COLO668 (cell line): ENCODE data around the gene MTX1.
"Not testable (repeated sequence)": the region's sequence is repeated elsewhere in the genome, so short reads cannot be mapped to it uniquely, and the experiment has no call there.

Source experiments
- DNase-seq: peaks from one replicate; lab custom pipeline; 2025; ENCODE audit not compliant: unreplicated experiment; lab: John Stamatoyannopoulos, UW

Gene MTX1

DNA sequence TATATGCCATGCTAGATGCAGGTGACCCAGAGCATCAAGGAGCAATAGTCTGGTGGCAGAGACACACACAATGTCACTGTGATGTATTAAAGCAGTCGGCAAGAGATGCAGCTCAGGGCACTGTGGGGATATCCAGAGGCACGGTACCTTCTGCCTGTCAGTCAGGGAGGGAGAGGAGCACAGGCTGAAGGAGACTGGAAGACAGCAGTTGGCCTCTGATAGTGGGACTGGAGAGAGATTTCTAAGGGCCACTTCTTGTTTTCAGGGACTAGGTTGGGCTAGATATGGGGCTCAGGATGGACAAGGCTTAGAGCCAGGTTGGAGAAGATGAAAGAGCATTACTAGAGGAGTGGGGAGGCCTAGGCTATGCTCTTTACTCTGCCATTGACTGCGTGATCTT is 22.8 kb downstream of the MTX1 start:
- DNase-seq = not testable (repeated sequence)

DNA sequence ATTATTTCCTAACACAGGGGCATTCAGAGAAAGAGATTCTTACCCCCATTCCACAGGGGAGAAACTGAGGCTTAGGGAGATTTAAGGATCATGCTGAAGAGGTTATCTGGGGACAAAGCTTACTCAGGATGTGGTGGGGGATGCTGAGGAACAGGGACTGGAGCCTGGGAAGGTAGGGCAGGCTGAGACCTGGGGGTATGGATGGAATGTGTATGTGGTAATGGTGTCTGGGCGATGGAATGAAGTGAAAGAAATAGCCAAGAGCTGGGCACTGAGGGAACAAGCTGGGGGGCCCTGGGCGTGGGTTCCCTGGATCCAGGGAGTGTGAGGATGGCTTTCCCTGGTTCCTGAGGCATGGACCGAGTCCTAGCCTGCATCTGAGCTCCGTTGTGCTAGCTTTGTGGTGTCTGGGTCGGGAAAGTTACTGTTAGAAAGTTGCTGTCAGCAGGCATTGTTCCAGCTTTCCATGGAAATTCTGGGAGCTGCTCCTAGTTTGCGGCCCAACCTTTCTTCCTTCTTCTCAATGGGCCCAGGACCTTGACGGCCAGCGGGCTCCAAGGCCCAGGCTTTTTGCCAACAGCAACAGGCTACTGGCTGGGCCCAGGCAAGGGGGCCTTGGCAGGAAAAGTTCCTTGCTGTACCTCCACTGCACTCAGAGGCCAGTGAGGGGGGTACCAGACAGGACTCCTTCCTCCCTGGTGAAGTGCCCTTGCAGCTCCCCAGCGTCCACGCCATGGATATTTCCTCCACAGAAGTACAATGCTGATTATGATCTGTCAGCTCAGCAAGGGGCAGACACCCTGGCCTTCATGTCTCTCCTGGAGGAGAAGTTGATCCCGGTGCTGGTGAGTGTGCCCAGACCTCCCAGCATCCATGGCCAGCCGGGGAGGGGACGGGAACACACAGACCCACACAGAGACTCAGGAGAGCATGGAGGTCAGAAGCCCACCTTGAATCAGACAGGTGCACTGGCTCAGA is 23.8 kb downstream of the MTX1 start:
- not testable (repeated sequence) for DNase-seq

DNA sequence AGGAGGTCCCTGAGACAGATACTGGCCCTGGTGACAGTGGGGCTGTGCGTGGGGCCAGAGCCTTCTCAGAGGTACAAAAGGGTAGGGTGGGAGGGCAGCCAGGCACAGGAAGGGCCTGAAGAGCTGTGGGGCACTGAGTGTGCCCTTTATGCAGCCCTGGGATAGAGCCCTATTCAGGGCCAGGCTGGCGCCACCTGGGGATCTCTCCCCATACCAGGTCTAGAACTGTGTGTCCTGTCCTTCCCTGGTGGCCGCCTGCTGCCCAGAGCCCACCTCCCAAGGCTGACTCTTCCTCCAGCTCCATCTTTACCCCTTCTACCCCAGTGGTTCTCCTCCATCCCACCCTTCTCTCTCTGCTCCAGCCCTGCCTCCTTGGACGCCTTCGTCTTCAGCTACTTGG is 25.0 kb downstream of the MTX1 start:
- DNase-seq = not testable (repeated sequence)

DNA sequence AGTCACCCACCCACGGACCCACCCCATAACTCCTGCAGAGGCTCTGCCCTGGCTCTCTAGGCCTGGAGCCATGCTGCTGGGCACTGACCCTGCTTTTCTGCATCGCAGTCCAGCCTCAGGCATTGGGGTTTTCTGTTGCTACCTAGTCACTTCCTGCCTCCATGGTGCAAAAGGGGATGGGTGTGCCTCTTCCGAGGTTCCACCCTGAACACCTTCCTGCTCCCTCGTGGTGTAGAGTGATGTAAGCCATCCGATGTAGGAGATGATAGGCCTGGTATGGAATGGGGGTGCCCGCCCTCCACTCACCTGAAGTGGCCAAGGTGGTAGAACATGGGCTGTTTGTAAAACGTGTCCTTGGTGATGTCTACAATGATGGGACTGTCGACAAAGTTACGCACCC is 26.9 kb downstream of the MTX1 start:
- DNase-seq = not testable (repeated sequence)

DNA sequence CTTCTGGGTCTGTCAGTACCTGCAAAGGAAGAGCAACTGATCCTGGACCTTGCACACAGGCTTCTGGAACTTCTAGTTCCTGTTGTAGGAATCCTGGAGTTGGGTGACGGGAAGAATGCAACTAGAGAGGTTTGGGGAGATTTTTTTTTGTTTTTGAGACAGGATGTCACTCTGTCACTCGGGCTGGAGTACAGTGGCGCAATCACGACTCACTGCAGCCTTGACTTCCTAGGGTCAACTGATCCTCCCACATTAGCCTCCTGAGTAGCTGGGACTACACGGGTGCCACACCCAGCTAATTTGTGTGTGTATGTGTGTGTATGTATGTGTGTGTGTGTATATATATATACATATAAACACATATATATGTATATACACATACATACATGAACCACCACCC is 28.0 kb downstream of the MTX1 start:
- no peak for DNase-seq

DNA sequence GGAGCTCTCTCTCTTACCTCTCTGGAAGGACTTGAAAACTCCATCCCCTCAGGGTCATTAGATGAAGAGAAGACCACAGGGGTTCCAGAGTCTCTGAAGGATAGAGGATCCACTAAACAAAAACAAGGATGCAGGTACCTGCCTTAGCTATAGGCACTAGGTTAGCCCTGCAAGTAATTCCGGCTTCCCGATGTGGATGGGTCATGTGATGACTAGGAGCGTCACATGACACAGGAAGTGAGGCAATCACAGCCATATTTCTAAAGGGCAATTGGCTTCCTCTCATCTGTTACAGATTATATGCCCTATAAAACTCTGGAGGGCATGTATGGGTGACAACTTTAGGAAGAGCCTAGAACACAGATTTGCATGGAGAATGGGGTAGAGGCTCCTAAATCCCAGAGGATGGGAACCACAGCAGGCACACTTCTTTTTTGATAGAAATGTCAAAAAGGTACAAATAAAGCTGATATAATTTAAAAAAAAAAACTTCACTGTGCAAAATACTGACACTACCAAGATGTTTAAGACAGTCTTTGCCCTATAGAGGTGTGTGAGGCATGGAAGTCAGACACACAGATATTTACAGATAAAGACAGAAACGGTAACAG is 32.7 kb downstream of the MTX1 start:
- DNase-seq = peak; percentile 72

DNA sequence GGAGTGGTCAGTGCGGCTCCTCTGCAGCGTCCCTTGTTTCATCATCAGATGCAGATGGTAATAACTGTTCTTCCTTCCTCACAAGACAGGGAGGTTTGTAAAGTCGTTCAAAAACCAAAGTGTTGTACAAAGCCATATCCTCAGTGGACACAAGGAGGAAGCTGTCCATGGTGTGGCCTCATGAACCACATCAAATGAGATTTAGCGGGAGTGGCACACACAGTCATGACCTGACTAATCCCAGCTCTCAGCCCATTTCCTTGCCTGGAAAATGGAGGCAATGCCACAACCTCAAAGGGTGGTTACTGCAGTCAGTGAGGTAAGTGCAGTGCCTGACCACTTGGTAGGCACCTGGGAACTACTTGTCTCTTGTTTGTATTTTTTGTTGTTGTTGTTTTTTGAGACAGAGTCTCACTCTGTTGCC is 33.4 kb downstream of the MTX1 start:
- no peak for DNase-seq

DNA sequence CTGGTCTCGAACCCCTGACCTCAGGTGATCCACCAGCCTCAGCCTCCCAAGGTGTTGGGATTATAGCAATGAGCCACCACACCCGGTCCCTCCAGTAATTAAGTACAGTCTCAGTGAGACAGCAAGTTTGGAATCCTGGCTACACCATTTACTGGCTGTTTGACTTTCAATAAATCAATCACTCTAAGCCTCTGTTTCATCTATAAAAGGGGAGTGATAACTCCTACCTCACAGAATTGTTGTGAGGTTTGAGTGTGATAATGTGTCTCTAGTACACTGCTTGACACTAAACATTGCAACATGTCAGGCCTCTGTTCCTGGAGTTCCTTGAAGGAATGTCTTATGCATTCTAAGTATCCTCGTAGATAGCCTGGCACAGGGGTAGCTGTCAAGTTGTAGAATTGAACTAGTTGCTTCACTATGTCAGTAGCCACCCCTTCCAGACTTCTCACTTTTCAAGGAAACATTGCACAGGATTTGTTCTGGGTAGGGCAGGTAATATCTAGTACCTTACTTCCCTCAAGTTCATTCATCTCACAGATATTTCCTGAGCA is 34.4 kb downstream of the MTX1 start:
- no peak for DNase-seq

DNA sequence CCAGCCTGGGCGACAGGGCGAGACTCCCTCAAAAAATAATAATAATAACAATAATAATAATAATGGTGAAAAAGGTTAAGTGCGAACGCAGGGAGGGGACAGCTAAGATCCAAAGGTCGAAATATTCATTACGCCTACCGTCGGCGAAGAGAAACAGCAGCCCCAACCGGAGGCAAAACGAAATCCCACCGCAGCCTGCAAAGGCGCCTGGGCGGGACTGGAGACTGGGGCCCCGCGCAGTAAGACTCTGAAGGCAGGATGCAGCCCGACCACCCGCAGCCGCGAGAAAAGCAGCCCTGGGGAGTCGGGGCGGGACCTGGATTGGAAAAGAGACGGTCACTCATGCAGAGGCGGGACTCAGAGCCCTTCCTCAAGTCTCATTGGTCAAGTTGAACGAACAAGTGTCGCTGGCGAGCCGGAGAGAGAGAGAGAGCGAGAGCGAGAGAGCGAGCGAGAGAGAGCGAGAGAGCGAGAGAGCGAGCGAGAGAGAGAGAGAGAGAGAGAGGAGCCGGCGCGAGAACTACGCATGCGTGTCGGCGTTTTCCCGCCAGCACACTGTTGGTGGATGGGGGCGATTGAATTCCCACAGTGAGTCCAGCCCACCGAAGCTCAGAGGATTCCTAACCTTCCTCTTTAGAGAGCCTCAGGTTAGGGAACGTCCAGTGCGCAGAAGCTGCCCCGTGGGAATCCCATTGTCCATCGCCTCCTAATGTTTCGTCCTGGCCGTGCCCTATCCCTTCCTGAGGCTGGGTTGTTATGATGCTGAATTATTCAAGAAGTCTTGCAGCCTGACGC is 36.1 kb downstream of the MTX1 start:
- DNase-seq = peak; percentile 99

DNA sequence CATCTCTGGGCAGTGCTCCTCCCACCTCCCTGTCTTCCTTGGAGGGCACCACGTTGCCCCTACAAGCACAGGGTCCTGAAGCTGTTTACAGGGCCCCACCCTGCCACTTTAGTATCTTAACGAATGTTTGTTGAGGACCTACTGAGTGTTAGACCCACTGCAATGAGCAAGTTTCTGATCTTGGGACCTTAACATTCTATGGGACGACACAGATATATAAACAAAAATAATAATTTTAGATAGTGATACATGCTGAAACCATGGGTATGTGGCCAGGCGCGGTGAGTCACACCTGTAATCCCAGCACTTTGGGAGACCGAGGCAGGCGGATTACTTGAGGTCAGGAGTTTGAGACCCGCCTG is 36.6 kb downstream of the MTX1 start:
- DNase-seq = no peak

DNA sequence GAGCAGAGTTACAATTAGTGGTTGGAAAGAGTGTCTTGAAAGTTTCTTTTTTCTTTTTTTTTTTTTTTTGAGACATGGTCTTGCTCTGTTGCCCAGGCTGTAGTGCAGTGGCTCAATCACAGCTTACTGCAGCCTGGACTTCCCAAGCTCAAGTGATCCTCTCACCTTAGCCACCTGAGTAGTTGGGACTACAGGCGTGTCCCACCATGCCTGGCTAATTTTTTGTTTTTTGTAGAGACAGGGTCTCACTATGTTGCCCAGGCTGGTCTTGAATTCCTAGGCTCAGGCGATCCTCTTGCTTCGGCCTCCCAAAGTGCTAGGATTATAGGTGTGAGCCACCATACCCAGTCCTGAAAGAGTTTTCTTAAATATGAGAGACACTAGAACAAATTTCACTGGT is 38.3 kb downstream of the MTX1 start:
- DNase-seq = not testable (repeated sequence)

DNA sequence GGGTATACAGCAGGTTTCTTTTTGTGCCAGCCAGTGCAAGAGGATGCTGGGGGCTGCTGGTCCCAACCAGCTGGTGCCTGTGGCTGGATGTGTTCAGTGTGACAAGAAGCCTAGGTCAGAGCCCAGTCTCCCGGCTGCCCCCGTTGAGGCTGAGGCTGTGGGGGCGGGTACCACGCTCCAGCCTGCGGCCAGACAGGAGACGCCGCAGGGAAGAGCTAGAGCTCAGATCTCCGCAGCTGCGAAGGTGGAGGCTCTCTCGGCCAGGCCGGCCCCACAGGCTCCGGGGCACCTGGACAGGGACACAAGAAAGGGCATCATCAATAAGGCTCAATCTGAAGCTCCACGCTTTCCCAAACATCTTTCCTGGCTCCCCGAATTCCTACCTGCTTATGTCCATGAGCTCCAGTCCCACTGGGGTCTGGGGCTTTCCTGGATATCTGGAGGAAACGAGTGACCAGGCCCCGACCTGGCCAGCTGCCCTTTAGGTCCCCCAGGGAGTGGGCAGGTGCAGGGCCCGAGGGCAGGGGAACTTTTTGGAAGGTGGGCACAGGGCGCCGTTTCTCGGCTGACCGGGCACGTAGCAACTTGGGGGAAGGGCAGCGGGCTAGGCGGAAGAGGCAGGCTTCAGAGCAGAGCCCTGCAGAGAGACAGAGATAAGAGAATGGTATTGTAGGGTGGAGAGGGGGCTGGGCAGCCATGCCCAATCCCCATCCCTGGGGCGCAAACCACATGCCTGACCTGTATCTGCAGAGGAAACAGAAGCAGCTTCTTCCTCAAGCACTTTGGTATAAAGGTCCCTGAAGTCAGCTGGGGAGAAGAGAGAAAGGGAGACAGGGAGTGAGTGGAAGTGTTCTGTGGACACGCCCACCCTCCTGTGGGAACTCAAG is 39.4 kb downstream of the MTX1 start:
- no peak for DNase-seq

DNA sequence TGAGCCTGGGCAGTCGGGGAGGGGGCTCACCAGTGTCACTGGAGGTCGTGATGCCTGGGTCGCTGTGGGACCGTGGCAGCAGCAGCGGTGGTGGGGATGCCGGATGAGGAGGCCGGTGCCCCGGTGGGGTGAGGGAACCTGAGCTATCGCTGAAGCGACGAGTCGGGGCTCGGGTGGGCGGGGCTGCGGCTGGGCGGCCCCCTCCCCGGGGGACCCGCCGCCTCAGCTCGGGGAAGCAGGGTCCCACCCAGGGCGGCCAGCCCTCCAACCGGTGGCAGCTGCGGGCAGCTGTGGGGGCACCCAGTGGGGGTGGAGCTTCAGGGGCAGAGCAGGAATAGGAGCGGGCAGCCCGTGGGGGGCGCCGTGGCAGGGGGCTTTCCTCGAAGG is 41.7 kb downstream of the MTX1 start:
- no peak for DNase-seq

DNA sequence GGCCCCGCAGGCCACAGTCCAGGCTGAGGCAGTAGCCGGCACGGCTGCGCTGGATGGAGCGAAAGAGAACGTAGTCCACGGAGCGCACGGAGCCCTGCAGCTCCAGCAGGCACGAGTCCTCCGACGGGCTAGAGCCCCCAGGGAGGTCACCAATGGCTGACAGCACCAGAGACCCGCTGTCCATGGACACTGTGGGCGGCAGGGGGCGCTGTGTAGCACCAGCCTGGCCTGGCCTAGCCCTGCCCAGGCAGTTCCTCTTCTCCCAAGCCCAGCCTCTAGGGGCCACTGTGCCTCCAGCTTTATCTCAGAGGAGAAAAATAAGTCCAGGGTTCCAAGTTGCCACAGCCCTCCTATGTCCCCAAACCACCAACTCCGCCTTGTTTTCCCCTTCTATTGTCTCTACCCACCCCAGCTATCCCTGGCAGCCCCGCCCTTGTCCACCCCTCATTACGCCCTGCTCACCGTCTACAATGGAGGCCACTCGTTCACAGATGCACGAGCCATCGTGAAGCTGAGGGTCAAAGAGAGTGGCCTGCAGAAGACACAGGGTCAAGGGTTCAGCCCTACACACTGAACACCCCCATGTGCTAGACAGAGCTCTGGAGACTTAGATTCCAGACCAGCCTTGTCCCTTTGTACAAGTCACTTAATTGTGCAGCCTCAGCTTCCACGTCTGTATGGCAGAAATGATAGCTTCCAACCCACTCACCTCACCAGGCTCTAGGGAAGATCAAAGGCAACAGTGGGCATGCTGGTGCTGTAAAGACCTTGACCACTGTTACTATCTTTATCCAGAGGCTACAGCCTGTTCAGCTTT is 42.3 kb downstream of the MTX1 start:
- DNase-seq = peak; percentile 96

DNA sequence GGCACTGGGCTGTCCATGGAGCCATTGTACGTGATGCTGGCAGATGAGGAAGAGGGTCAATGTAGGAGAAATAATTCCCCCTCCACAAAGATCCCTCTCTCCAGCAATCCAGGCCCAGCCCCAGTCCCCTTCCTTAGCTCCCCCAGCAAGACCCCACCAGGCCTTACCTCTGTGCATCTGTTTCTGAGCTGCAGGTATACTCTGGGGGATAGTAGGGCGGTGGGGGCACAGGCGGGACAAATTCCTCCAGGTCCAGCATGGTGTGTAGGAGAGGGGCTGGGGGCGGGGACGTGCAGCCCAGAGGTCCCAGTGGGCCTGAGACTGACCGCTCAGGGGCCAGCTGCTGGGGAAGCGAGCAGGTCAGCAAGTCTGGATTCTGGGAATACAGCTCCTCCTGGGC is 43.1 kb downstream of the MTX1 start:
- DNase-seq = no peak

DNA sequence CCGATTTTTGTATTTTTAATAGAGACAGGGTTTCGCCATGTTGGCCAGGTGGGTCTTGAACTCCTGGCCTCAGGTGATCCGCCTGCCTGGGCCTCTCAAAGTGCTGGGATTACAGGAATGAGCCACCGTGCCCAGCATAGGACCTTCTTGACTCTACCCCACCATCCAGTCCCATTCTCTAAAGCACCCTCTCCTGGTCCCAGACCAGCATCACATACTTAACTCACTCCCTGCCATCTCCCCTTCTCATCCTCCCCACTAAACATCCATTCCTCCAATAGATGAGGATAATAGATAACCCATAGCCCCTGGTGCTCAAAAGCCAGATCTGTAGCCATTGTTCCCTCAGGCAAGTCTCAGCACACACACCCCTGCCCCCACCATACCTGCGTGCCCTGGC is 44.7 kb downstream of the MTX1 start:
- DNase-seq = no peak

DNA sequence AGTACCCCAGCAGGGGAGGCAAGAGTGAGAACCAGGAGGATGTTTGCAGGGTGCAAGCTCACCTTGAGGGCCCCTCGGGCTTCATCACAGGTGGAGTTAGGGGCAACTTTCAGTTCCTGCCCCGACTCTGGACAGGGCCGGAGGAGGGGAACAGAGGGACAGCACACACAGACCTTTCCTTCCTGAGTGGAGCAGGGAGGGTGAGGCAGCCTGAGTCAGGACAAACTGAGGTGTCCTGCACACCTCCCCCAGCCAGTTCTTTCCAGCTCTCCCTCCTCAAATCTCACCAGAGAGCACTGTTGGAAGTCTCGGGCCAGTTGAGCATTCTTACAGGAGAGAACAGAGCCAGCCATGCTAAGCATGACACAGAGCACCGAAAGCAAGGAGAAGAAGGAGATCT is 45.3 kb downstream of the MTX1 start:
- DNase-seq = no peak

DNA sequence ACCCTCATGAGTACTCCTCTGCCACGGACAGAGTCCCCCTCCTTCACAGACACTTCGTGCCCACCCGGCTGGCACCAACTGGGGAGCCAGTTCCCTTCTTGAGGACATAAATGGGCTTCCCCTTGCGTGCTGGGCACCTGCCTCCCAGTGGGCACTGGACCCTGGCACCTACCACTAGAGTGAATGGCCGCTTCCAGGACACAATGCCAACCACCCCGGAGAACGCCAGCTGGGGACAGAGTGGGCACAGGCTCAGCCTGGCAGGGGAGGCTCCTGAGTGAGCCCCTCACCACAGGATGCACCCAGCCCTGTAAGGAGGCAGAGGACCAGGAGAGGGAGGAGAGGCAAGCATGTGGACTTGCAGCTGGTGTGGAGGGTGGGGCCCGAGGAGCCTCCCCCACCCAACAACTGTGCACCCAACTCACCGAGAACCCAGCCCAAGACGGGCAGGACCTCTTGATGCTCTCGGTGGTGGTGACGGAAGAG is 45.8 kb downstream of the MTX1 start:
- no peak for DNase-seq

DNA sequence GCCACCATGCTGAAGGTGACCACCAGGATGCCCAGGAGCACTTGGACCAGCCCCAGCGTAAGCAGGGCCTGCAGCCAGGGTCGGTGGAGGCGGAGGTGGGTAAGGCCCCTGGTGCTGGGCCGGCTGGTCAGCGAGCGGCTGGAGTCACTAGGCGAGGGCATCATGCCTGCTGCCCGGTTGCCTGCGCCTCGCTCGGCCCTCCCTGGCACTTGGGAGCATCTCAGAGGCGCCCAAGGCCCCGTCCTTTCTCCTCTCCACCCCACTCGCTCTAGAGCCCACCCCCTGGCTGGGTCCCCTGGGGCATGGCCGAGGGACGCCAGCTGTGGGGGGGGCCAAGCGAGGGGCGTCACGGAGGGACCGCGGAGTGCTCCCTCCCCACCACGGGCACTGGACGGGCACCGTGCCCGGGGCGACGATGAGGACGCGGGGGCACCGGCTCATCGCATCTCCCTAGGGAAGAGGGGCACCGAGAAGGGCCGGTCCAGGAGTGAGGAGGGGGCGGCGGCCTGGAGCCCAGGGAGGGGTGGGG is 46.3 kb downstream of the MTX1 start:
- DNase-seq = no peak
